HepG2 (cell line): Measurements from ENCODE around the gene PIEZO2. TPM values are rescaled to one million over a fixed set of nuclear protein-coding genes. Genes with fewer than 3 reads are reported as not detected.

Experiments used
- ATAC-seq: fragments of 200-7000 bp; cut with Tn5 transposase; 3 replicates; pipeline ENCODE4 v1.9.1; 2020; ENCODE audit warnings: mild to moderate bottlenecking, moderate library complexity
- BruUV-seq: library from RNA; stranded (reverse); fragments of 400-500 nt; replicated peaks from 2 replicates; lab custom pipeline; 2021; lab: Mats Ljungman, UMichigan
- CTCF ChIA-PET: fragments of 300-600 bp; formaldehyde crosslinking; extraction: SDS; loops from one replicate; lab custom pipeline; 2021; ENCODE audit warnings: low total read pairs, inconsistent platforms, low intra/inter-chr PET ratio; lab: Yijun Ruan, JAX
- POLR2A ChIA-PET: fragments of 350-600 bp; sonication (Branson Sonifier 250); formaldehyde crosslinking; loops from one replicate; lab custom pipeline; 2020; ENCODE audit warnings: antibody characterized with exemption, inconsistent platforms; lab: Yijun Ruan, JAX
- DNase-seq: peaks from one replicate; pipeline ENCODE4 v3.0.0-alpha.2; 2015; ENCODE audit warnings: low spot score
- FAIRE-seq: peaks from 3 replicates; lab custom pipeline; 2011; peaks lifted over from hg19 to GRCh38; lab: Jason Lieb, UNC
- H2AFZ ChIP-seq: one replicate; pipeline ENCODE4 v1.6.1; 2011; ENCODE audit warnings: low read length, inconsistent platforms
- H3K27ac ChIP-seq: fragments of 300-600 bp; 3 replicates; pipeline ENCODE4 v1.8.0; 2011; ENCODE audit warnings: mixed run types, mild to moderate bottlenecking, mixed read lengths, low read length, inconsistent platforms; ENCODE audit not compliant: insufficient read depth; ENCODE audit errors: extremely low read length
- H3K27me3 ChIP-seq, 2 experiments: fragments of 200-600 bp in 1 of 2; 2 replicates in 1 of 2; 3 replicates in 1 of 2; pipeline versions ENCODE4 v1.6.0 to v1.8.0; 2011; ENCODE audit warnings: low read length in 2 of 2, mild to moderate bottlenecking in 2 of 2, moderate library complexity in 2 of 2, inconsistent platforms in 1 of 2; ENCODE audit not compliant: insufficient read depth in 2 of 2, control insufficient read depth in 1 of 2
- H3K36me3 ChIP-seq, 2 experiments: fragments of 200-600 bp in 1 of 2; replicated peaks in 1 of 2; 2 replicates in 1 of 2; 3 replicates in 1 of 2; pipeline versions ENCODE4 v1.5.1 to v1.8.0; 2011; ENCODE audit warnings: low read length in 2 of 2, inconsistent platforms in 1 of 2; ENCODE audit not compliant: insufficient read depth in 2 of 2, control insufficient read depth in 1 of 2
- H3K4me1 ChIP-seq: 2 replicates; pipeline ENCODE4 v1.5.1; 2012; ENCODE audit warnings: low read length, inconsistent platforms; ENCODE audit not compliant: insufficient read depth
- H3K4me2 ChIP-seq: 2 replicates; pipeline ENCODE4 v1.6.0; 2011; ENCODE audit warnings: low read depth, low read length, inconsistent platforms
- H3K4me3 ChIP-seq, 3 experiments: fragments of 200-600 bp in 1 of 3; sonication (generic), shearing (Covaris generic) in 1 of 3; replicated peaks in 1 of 3; 2 replicates each; pipeline ENCODE4 v1.5.1; 2011 to 2016; ENCODE audit warnings: low read length in 3 of 3, inconsistent platforms in 2 of 3, low read depth in 2 of 3, mild to moderate bottlenecking in 2 of 3, control low read depth in 1 of 3, mixed read lengths in 1 of 3; ENCODE audit not compliant: insufficient read depth in 1 of 3
- H3K79me2 ChIP-seq: one replicate; pipeline ENCODE4 v1.6.1; 2011; ENCODE audit warnings: low read length, inconsistent platforms; ENCODE audit not compliant: insufficient read depth
- H3K9ac ChIP-seq: 2 replicates; pipeline ENCODE4 v1.6.0; 2011; ENCODE audit warnings: mild to moderate bottlenecking, low read depth, low read length, inconsistent platforms; ENCODE audit not compliant: insufficient read depth
- H3K9me3 ChIP-seq: 2 replicates; pipeline ENCODE4 v1.5.1; 2012; ENCODE audit warnings: mild to moderate bottlenecking, low read length
- H4K20me1 ChIP-seq: 2 replicates; pipeline ENCODE4 v1.6.0; 2011; ENCODE audit warnings: inconsistent platforms, mild to moderate bottlenecking, low read length, moderate library complexity; ENCODE audit not compliant: insufficient read depth
- ADNP ChIP-seq: sonication (generic); formaldehyde crosslinking; IDR thresholded peaks from 2 replicates; pipeline ENCODE4 v1.4.0; 2020; ENCODE audit warnings: missing genetic modification reagents
- BCL6 ChIP-seq: IDR thresholded peaks from 2 replicates; pipeline ENCODE4 v1.6.1; 2016; ENCODE audit warnings: missing genetic modification reagents, missing compliant biosample characterization
- CHD4 ChIP-seq: fragments of 200-600 bp; sonication (generic); IDR thresholded peaks from 2 replicates; pipeline ENCODE4 v1.7.0; 2017; ENCODE audit warnings: mild to moderate bottlenecking, low read length, borderline replicate concordance
- CREBL2 ChIP-seq: sonication (generic); formaldehyde crosslinking; IDR thresholded peaks from 2 replicates; pipeline ENCODE4 v1.8.1; 2023; ENCODE audit warnings: missing genetic modification reagents, mild to moderate bottlenecking, borderline replicate concordance
- GABPA ChIP-seq, 2 experiments: IDR thresholded peaks; 2 replicates each; pipeline ENCODE4 v1.6.1; 2011 to 2016; ENCODE audit warnings: low read depth in 2 of 2, low read length in 1 of 2, missing biosample characterization in 1 of 2, missing genetic modification characterization in 1 of 2
- HNRNPK ChIP-seq: fragments of 200-400 bp; formaldehyde crosslinking; IDR thresholded peaks from 2 replicates; pipeline ENCODE4 v1.6.1; 2018; ENCODE audit warnings: low read length, low read depth, moderate library complexity, mild to moderate bottlenecking; ENCODE audit not compliant: poor library complexity, severe bottlenecking
- KDM2A ChIP-seq: sonication (generic); formaldehyde crosslinking; IDR thresholded peaks from 2 replicates; pipeline ENCODE4 v1.4.0; 2020; ENCODE audit warnings: low read depth, missing genetic modification reagents, borderline replicate concordance
- MED1 ChIP-seq: sonication (generic); formaldehyde crosslinking; IDR thresholded peaks from 2 replicates; pipeline ENCODE4 v1.4.0; 2020; ENCODE audit warnings: missing genetic modification reagents
- MXD1 ChIP-seq: sonication (generic); formaldehyde crosslinking; IDR thresholded peaks from 2 replicates; pipeline ENCODE4 v1.4.0; 2020; ENCODE audit warnings: mild to moderate bottlenecking, missing genetic modification reagents
- NCOA5 ChIP-seq: sonication (generic); formaldehyde crosslinking; IDR thresholded peaks from 2 replicates; pipeline ENCODE4 v1.4.0; 2020; ENCODE audit warnings: missing genetic modification reagents
- NR2F1 ChIP-seq, 2 experiments: fragments of 450-650 bp in 1 of 2; formaldehyde crosslinking in 1 of 2; IDR thresholded peaks; 2 replicates each; pipeline versions ENCODE4 v1.5.0 to v1.6.1; 2016 to 2020; ENCODE audit warnings: mild to moderate bottlenecking in 1 of 2, missing compliant biosample characterization in 1 of 2, missing genetic modification reagents in 1 of 2, moderate library complexity in 1 of 2
- PAX8 ChIP-seq: sonication (generic); formaldehyde crosslinking; IDR thresholded peaks from 2 replicates; pipeline ENCODE4 v1.8.0; 2022; ENCODE audit warnings: mild to moderate bottlenecking, missing genetic modification reagents, borderline replicate concordance
- PBX2 ChIP-seq: IDR thresholded peaks from 2 replicates; pipeline ENCODE4 v1.6.1; 2016; ENCODE audit warnings: control low read depth
- RAD21 ChIP-seq: fragments of 450-650 bp; formaldehyde crosslinking; IDR thresholded peaks from 2 replicates; pipeline ENCODE4 v1.5.0; 2020; ENCODE audit warnings: mild to moderate bottlenecking
- SAFB2 ChIP-seq: sonication (generic); formaldehyde crosslinking; IDR thresholded peaks from 2 replicates; pipeline ENCODE4 v1.5.1; 2020; ENCODE audit warnings: missing genetic modification reagents, low read depth, mild to moderate bottlenecking, borderline replicate concordance
- TAF15 ChIP-seq: fragments of 200-400 bp; formaldehyde crosslinking; IDR thresholded peaks from one replicate; pipeline ENCODE4 v1.6.1; 2018; ENCODE audit warnings: mild to moderate bottlenecking, low read depth, low read length; ENCODE audit not compliant: poor library complexity, severe bottlenecking
- TBL1XR1 ChIP-seq: fragments of 150-350 bp; IDR thresholded peaks from 2 replicates; pipeline ENCODE4 v1.6.1; 2014; ENCODE audit warnings: borderline replicate concordance, low read length; ENCODE audit not compliant: partially characterized antibody
- TEF ChIP-seq: sonication (generic); formaldehyde crosslinking; IDR thresholded peaks from 2 replicates; pipeline ENCODE4 v1.5.0; 2020; ENCODE audit warnings: missing genetic modification reagents
- ZFAT ChIP-seq: sonication (generic); formaldehyde crosslinking; conservative IDR thresholded peaks from 2 replicates; pipeline ENCODE4 v1.8.1; 2023; ENCODE audit warnings: missing genetic modification reagents, inconsistent platforms
- ZNF253 ChIP-seq: sonication (generic); formaldehyde crosslinking; IDR thresholded peaks from 2 replicates; pipeline ENCODE4 v1.8.0; 2022; ENCODE audit warnings: mild to moderate bottlenecking, missing genetic modification reagents, borderline replicate concordance
- ZNF317 ChIP-seq: sonication (generic); formaldehyde crosslinking; IDR thresholded peaks from 2 replicates; pipeline ENCODE4 v1.5.0; 2020; ENCODE audit warnings: mild to moderate bottlenecking, missing genetic modification reagents
- ZNF496 ChIP-seq: sonication (generic); formaldehyde crosslinking; IDR thresholded peaks from 2 replicates; pipeline ENCODE4 v1.8.1; 2023; ENCODE audit warnings: mild to moderate bottlenecking, moderate library complexity, missing genetic modification reagents; ENCODE audit not compliant: insufficient replicate concordance
- ZNF576 ChIP-seq: sonication (generic); formaldehyde crosslinking; IDR thresholded peaks from 2 replicates; pipeline ENCODE4 v1.4.0; 2020; ENCODE audit warnings: mild to moderate bottlenecking, missing genetic modification reagents
- ZNF850 ChIP-seq: sonication (generic); formaldehyde crosslinking; conservative IDR thresholded peaks from 2 replicates; pipeline ENCODE4 v1.9.0; 2021; ENCODE audit warnings: mild to moderate bottlenecking, missing genetic modification reagents
- WGBS: methylation state at CpG from one replicate; pipeline ENCODE4 v1.1.6; 2017; ENCODE audit warnings: low lambda C conversion rate; 5-methylcytosine and 5-hydroxymethylcytosine counted together
- in situ Hi-C: cut with HindIII; loops from 2 replicates; pipeline ENCODE4 v1.10.0; 2017; ENCODE audit warnings: low pct_unique_long_range_greater_than_20kb; ENCODE audit not compliant: extremely low pct_ligation_motif_present
- intact Hi-C: fragments of 100-400 bp; cut with micrococcal nuclease; formaldehyde crosslinking; loops from one replicate; pipeline ENCODE4 v1.10.0; 2022; ENCODE audit not compliant: unreplicated experiment
- polyA plus RNA-seq, 8 experiments: library from polyadenylated mRNA; depleted of rRNA in 3 of 8; stranded (reverse) in 7 of 8; unstranded in 1 of 8; fragments of >200 nt; fragmentation: Illumina TruSeq in 4 of 8; extraction: Trizol in 4 of 8; gene quantifications; 2 replicates each; pipeline versions ENCODE4 v1.2.1 to v1.2.3, GENCODE V29; 2011 to 2016; ENCODE audit warnings: low read depth in 4 of 8, missing spikeins in 1 of 8, mixed read lengths in 1 of 8; ENCODE audit not compliant: insufficient read depth in 1 of 8
- total RNA-seq, 5 experiments: library from RNA; depleted of rRNA; stranded (reverse); fragments of >200 nt; fragmentation: Illumina TruSeq; extraction: Trizol; gene quantifications; 2 replicates each; pipeline ENCODE4 v1.2.3, GENCODE V29; 2016; ENCODE audit warnings: low read depth in 1 of 5

PIEZO2 gene
- total and polyA plus RNA-seq, 2 of the 13 experiments (the other 11 are each of a cell fraction or from before 2014, with no cell fraction given), result 15.2 to 27.2 TPM

GRCh38 chr18:10901329-10901728 is 248.0 kb downstream of the PIEZO2 start:
- H4K20me1 ChIP-seq, result no peaks in the 10 kb centered on the region
- no peaks in the 10 kb centered on the region for H3K9me3 ChIP-seq
- no peak overlapping the region for H3K4me3 ChIP-seq
- WGBS, result 21% methylated on average over 2 of the region's 2 CpGs
- peak overlapping the region; percentile 73 for H3K27ac ChIP-seq
- intact Hi-C loops, result loop anchor here (5.0 kb wide), 1 partner anchor 106 kb away; no protein-coding TSS in a partner anchor
- CTCF ChIA-PET, result no interaction called here
- BruUV-seq, result no TSS peak
- ATAC-seq (peak; percentile 76), DNase-seq (peak; percentile 70), FAIRE-seq (peak; percentile 73)
- H3K9ac ChIP-seq, result peak overlapping the region; percentile 45
- H3K79me2 ChIP-seq, result no peaks in the 10 kb centered on the region
- no peak overlapping the region for H2AFZ ChIP-seq
- no peaks in the 10 kb centered on the region; a peak in 1 of 5 replicates for H3K36me3 ChIP-seq
- H3K4me1 ChIP-seq, result peaks cover 49% of the 10 kb centered on the region
- no peaks in the 10 kb centered on the region for H3K27me3 ChIP-seq
- H3K4me2 ChIP-seq, result peak overlapping the region; percentile 60
- in situ Hi-C loops, result no loop called here
- POLR2A ChIA-PET, result no interaction called here
- TF ChIP-seq NCOA5 (CRISPR knock-in tag), result no peak
- no peak for TF ChIP-seq HNRNPK
- TF ChIP-seq MED1 (CRISPR knock-in tag), result peak; percentile 69
- TF ChIP-seq PBX2 (CRISPR knock-in tag), result no peak
- TF ChIP-seq NR2F1 (CRISPR knock-in tag; IDR thresholded peaks at IDR 0.05), result no peak
- TF ChIP-seq ZNF317 (CRISPR knock-in tag), result 0 out of 2 replicates have a peak, but pooled peaks have one; percentile 22
- TF ChIP-seq ZFAT, result no peak
- TF ChIP-seq SAFB2 (CRISPR knock-in tag), result no peak
- TF ChIP-seq BCL6 (CRISPR knock-in tag), result no peak
- no peak for TF ChIP-seq RAD21 (CRISPR knock-in tag)
- no peak for TF ChIP-seq ADNP (CRISPR knock-in tag)
- TF ChIP-seq TEF (CRISPR knock-in tag), result no peak
- no peak for TF ChIP-seq ZNF850 (CRISPR knock-in tag)
- TF ChIP-seq TBL1XR1, result no peak
- TF ChIP-seq CHD4, result no peak
- TF ChIP-seq ZNF253 (CRISPR knock-in tag), result no peak
- no peak for TF ChIP-seq KDM2A (CRISPR knock-in tag)
- no peak for TF ChIP-seq ZNF496 (CRISPR knock-in tag)
- TF ChIP-seq TAF15, result no peak
- no peak for TF ChIP-seq CREBL2 (CRISPR knock-in tag)
- no peak for TF ChIP-seq ZNF576 (CRISPR knock-in tag)
- TF ChIP-seq PAX8 (CRISPR knock-in tag), result no peak
- TF ChIP-seq MXD1 (CRISPR knock-in tag), result no peak
- no peak for TF ChIP-seq GABPA (IDR thresholded peaks at IDR 0.05; ENCODE audit: low read depth, low read length)
- TF ChIP-seq GABPA (CRISPR knock-in tag; IDR thresholded peaks at IDR 0.05; ENCODE audit: low read depth), result no peak
